ENCODE data around the gene DLG2.
"Not testable (repeated sequence)": the region's sequence is repeated elsewhere in the genome, so short reads cannot be mapped to it uniquely, and the experiment has no call there.

DLG2 gene

DNA sequence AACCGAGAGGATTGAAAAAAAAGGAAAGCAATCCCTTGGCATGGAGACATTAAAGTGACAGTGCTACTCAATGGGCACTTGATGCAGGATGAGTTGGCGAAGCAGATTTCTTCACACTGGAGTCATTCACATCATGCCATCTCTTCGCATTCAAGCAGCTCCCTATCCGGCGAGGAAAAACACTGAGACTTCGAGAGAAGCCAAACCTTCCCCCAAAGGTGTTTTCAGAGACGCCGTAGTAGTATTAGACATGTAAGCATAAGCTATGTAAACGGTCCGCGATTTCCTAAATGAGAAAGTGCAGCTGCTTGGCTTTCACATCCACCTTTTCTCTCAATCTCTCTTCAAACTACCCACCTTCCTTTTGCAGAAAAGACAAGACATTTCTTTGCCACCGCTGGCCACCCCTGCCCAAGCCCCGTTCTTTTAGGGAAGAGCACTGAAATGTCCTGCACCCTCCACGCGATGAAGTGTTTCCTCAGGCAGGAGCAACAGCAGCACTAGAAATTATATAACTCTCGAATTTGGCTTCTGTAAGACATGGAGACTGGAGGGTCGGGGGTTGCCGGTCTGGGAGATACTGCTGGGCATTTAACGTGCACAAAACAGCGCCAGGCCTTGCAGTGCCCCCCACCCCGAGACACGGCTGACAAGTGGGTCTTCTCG lies at the start of gene DLG2:
Gene DLG2 (minus strand): TSS at position 13 of the 666 bp plus-strand sequence.
- no peak for DNase-seq (ENCODE audit: low spot score)

DNA sequence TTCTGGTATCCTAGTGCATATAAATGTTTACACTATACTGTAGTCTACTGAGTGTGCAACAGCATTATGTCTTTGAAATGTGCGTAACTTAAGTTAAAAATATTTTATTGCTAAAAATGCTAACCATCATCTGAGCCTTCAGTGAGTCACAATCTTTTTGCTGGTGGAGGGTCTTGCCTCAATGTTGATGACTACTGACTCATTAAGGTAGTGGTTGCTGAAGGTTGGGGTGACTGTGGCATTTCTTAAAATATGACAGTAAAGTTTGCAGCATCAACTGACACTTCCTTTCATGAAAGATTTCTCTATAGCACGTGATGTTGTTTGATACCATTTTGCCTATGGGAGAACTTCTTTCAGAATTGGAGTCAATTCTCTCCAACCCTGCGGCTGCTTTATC lies 46.2 kb upstream of the DLG2 start:
- DNase-seq (ENCODE audit: low spot score): no peak

DNA sequence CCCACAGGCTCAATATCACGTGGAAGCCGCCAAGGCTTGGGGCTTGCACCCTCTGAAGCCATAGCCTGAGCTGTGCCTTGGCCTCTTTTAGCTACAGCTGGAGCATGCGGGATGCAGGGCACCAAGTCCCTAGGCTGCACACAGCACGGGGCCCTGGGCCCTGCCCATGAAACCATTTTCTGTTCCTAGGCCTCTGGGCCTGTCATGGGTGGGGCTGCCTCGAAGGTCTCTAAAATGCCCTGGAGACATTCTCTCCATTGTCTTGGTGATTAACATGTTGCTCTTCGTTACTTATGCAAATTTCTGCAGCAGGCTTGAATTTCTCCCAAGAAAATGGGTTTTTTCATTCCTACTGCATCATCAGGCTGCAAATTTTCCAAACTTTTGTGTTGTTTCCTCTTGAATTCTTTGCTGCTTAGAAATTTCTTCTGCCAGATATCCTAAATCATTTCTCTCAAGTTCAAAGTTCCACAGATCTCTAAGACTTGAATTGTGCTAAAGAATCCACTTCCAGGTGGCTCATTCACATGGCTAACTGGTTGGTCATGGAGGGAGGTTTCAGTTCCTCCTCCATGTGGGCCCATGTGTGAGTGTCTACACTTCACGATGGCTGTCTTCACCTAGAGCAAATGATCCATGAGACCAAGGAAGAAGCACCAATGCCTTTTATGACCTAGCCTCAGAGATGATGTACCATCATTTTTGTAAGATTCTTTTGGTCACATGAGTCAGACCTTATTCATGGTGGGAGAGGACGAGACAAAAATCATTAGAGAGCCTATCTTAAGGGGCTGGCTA lies 45.2 kb upstream of the DLG2 start:
- no peak for DNase-seq (ENCODE audit: low spot score)

- DNase-seq (ENCODE audit: low spot score): not testable (repeated sequence)
Measured at GRCh38 chr11:85670949-85671663, 44.0 kb upstream of the DLG2 start.

- no peak for DNase-seq (ENCODE audit: low spot score)
Measured at GRCh38 chr11:85668157-85668556, 41.0 kb upstream of the DLG2 start.

GRCh38 chr11:85666687-85667086 lies 39.5 kb upstream of the DLG2 start:
- no peak for DNase-seq (ENCODE audit: low spot score)

- no peak for DNase-seq (ENCODE audit: low spot score)
Measured at GRCh38 chr11:85665733-85666132, 38.6 kb upstream of the DLG2 start.

- DNase-seq (ENCODE audit: low spot score): peak; percentile 92
Measured at GRCh38 chr11:85664615-85665481, 37.7 kb upstream of the DLG2 start, which contains the start of gene CREBZF. Gene CREBZF (minus strand): TSS chr11:85665129. CDS start chr11:85664875, 254 bp downstream.

- peak; percentile 86 for DNase-seq (ENCODE audit: low spot score)
Measured at GRCh38 chr11:85663753-85664614, 36.8 kb upstream of the DLG2 start.

- DNase-seq (ENCODE audit: low spot score): peak; percentile 5
Measured at GRCh38 chr11:85663080-85663752, 36.1 kb upstream of the DLG2 start.

DNA sequence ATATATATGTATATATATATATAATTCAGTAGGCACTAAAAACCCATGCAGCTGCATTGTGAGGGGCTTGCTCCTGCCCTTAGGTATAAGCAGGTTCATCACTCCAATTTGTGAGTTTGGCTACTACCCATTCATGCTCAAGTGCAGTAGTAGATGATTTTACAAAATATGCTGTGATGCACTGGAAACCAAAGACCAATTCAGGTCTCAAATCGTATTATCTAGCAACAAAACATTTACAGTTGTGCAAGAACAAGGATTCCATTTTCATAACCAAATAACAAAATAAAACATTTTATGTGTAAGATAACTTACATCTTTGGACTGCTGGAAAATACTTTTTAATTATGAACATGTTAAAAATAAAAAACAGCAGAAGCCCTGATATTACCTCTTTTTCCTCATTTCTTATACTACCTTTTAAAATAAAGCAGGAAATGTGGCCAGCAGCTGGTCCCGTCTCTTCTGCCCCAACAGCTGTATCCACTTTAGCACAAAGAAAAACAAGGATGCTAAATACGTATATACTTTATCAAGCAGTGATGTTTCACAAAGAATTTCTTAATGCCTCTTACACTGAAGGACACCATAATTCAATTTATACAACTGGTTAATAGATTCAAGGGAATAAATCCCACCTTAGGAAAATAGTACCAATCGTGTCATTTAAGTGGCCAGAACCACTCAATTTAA lies 35.0 kb upstream of the DLG2 start:
- no peak for DNase-seq (ENCODE audit: low spot score)

- DNase-seq (ENCODE audit: low spot score): no peak
Measured at GRCh38 chr11:85658180-85658579, 31.0 kb upstream of the DLG2 start.

- no peak for DNase-seq (ENCODE audit: low spot score)
Measured at GRCh38 chr11:85656777-85657176, 29.6 kb upstream of the DLG2 start.

- DNase-seq (ENCODE audit: low spot score): not testable (repeated sequence)
Measured at GRCh38 chr11:85654343-85654742, 27.2 kb upstream of the DLG2 start.

DNA sequence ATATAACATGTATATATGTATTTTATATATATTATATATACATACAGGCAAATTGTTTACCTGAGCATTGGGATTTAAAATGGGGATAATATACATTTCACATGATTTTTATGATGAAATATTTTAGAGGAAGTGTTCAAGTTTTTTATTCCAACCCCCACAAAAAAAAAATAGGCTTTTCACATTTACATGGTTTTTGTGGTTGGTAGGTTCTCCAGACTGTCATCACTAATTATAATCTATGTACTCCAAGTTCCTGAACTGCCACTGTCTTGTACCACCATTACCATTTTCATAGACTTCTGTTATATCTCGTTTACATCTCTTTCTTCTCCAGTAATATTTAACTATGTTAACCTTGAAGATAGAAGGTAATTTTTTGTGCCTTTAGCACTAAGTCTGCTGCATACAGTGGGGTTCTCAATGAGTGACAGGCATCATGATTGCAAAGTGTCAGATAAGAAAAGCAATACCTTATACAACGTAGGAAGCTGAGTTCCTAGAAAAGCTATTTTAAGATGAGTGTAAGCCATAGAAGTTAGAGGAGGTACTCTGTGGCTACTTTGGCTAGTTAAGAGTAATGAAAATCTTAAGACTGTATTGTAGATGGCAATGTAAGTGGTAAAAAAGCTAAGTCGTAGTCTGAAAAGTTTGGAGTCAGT lies 25.8 kb upstream of the DLG2 start:
- DNase-seq (ENCODE audit: low spot score): no peak

GRCh38 chr11:85651118-85651517 lies 24.0 kb upstream of the DLG2 start:
- no peak for DNase-seq (ENCODE audit: low spot score)

- peak; percentile 88 for DNase-seq (ENCODE audit: low spot score)
Measured at GRCh38 chr11:85647604-85648299, 20.6 kb upstream of the DLG2 start, which contains the start of gene TMEM126A. Gene TMEM126A (plus strand): TSS chr11:85647967. CDS start chr11:85650256, 2,289 bp downstream.

GRCh38 chr11:85647078-85647477 lies 19.9 kb upstream of the DLG2 start:
- DNase-seq (ENCODE audit: low spot score): no peak
